Activated CD4-positive, alpha-beta T cell treated with anti-CD3 and anti-CD28 coated beads, Interleukin-2, amount 50 U/mL, for 4 hours (primary cell): ENCODE measurements around the gene C3orf18.

Experiments
- DNase-seq, 2 experiments: peaks; one replicate each; pipeline ENCODE4 v3.0.0-alpha.2; 2020

Gene C3orf18

GRCh38 chr3:50549226-50549625 is 18.3 kb downstream of the C3orf18 start:
- DNase-seq = no peak

GRCh38 chr3:50545781-50546180 is 21.8 kb downstream of the C3orf18 start:
- DNase-seq = no peak

GRCh38 chr3:50542177-50543034 is 25.1 kb downstream of the C3orf18 start:
- DNase-seq = peak; percentile 40 to 56

DNA sequence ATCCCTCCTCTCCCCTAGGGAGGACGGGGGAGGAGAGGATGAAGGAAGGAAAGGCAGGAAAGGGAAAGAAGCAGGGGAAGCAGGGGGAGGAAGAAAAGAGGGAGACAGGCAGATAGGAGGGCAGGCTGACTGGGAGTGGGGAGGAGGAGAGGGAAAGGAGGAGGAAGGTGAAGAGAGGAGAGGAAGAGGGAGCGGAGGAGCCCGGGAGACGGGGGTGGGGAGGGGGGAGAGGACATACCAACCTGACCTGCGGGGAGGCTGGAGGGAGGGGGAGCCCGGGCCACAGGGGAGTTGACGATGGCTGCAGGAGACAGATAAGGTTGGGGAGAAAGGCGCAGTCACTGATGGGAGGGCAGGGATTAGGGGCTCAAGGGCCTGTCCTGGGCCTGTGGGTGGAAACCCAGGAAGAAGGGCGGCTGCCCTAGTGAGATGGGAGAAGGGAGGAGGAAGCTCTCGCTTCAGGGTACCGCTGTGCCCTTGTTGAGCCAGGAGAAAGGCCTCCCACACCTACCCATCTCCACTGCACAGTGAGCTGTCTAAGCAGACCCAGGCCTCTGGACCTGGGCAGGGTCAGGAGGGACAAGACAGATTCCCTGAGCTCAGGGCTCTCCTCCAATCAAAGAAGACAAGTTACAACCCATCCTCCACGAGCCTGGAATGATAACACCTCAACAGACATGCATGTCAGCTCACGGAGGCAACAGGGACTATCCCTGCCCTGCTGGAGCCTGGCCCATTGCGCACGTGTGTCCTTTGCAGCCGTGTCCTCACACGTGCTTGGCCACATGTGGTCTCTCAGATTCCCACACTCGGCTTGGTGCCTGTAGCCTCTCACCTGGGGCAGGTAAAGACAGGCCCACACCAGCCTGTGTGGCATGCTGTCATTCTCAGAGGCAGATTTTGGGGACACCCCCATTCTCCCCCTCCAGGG is 27.9 kb downstream of the C3orf18 start:
- DNase-seq = no peak

GRCh38 chr3:50537421-50538129 is 30.0 kb downstream of the C3orf18 start:
- no peak for DNase-seq

DNA sequence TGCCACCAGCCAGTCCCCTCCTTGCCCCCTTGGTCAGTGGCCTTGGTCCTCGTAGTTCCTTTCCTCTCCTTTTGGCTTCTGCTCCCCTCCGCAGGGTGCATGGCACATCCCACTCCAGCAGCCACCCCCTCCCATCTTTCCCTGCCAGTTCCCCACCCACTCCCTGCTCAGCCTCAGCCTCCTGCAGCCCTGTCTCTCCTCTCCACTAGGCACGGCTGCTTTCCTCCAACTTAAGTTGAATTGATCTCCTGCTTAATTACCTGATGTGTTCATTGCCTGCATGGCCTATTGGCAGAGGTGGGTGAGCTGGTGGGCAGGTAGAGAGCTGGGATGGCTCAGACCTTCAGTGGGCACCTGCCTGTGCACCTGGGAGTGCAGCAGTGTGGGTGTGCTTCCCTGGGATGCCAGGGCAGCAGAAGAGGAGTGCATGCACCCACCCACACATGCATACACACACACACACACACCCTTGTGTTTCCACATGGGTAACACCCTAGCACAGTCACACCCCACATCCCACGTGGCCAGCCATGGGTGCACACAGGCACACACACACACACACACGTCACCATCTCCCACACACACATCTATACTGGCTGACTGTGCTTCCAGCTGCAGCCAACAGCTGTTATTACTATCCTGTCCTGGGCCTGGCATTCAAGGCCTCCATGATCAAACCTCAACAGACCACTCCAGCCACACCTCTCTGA is 30.9 kb downstream of the C3orf18 start:
- no peak for DNase-seq

- DNase-seq = no peak
These were observed 32.7 kb downstream of the C3orf18 start for GRCh38 chr3:50534681-50535330.

DNA sequence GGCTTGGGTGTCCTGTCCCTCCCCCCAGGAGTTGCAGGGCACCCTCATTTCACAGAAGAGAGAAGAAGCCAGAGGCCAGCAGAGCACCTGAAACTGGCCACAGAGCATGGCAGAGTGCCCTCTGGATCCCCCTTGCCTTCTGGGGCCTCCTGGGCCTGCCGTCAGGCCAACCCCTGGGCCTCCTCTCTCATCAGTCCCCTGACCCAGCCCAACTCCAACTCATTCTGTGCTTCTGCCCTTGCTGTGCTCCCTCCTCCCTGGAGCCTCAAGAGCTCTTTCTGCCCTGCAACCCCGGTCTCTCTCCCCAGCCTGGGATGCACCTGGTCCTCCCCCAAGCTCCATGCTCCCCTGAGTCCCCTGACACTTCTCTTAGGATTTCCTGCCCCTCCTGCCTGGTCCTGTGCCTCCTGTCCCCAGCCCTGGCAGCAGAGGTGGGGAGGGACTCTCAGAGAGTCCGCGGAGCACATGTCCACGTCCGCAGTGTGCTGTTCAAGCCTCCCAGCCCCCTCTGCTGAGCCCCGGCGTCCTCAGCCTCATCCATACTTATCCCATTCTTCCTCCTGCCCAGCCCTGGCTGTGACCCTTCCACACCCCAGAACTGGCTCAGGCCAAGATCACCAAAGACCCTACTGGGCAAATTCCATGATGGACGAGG is 33.6 kb downstream of the C3orf18 start:
- DNase-seq = no peak

DNA sequence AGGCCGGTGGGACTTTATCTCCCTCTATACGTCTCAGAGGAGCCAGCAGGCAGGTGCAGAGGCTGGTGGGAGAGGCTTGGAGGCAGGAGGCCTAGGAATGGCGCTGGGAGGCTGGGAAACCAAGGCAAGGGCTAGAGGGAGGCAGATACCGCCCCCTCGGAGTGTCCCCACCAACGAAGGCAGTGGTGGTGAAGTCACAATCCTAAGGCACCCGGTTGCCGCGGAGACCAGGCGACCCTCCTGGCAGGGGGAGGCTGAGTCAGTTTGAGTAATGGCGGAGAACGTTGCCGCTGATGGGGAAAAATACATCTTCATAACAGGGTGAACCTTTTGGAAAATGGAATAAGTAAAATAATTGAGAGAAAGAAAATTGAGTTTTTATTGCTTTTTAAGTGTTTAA is 34.2 kb downstream of the C3orf18 start:
- DNase-seq = no peak

GRCh38 chr3:50532062-50532705 is 35.4 kb downstream of the C3orf18 start:
- no peak for DNase-seq

GRCh38 chr3:50531201-50531600 is 36.3 kb downstream of the C3orf18 start:
- DNase-seq = no peak

DNA sequence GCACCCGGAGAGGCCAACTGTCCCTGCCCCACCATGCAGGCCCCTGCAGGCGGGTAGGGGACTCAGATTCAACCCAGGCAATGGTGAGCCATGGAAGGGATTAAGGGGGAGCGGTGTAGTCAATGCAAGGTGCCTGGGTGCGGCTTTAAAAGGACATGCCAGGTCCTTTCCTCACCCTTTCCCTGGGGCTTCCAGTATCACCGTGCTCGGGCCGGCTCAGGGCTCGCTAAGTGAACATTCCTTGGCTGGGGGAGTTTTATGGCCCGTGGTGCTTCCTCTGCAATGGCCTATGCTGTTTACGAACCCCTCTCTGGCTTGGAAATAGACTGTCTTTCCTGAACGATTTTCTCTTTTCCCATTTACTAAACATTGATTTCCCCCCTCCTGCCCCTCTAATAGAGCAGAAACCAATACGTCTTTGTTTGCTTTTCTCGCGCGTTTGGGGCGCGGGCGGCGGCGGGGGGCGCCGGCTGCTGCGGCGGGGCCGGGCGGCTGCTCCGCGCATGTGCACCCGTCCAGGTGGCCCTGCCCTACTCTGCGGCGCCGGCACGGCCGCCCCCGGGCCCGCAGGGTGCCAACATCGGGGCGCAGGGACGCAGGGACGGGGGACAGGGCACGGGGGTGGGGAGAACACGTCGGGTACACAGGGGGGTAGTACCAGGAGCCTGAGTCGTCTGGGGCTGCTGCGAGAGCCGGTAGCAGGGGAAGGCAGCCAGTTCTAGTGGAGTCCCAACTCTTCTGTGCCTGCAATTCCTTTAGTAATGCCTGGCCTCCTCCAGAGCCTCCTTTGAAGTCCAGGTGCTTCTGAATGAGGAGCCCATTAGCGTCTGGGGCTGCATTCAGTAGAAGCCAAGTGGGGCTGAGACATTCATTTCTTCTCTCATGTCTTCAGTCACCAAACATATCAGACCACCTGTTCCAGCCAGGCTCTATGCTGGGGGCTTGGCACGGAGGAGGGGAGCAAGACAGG is 37.3 kb downstream of the C3orf18 start:
- DNase-seq = no peak

GRCh38 chr3:50525987-50526386 is 41.6 kb downstream of the C3orf18 start:
- DNase-seq = peak; percentile 16 to 35

DNA sequence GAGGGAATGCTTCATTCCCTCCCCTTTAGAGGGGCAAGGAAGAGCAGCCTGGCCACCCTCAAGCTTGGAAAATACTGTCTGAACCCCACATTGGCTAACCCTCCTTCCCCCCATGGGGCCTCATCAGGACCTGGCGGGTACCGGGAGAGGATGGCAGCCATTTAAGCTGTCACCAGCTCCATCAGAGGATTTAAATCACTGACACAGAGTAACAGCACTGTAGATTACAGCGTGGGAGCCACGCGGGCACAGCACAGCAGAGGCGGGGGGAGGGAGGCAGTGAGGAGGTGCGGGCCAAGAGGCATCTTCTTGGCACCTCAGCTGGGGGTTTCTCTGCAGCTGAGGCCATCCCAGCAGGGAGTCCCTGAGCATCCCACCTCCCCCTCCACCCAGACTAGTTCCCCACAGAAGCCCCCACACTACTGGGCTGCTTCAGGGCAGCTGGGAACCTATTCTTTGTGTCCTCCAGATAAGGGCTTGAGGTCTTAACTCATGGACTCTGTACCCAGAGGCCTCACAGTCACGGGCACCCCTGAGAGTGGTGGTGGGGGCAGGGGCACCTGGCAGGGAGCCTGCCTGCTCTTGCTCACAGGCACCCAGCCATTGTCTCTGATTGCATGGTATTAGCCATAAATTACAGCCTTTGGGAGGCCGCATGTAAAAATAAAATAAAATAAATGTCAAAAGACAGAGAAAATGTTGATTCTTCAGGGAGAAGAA is 42.2 kb downstream of the C3orf18 start:
- DNase-seq = no peak

DNA sequence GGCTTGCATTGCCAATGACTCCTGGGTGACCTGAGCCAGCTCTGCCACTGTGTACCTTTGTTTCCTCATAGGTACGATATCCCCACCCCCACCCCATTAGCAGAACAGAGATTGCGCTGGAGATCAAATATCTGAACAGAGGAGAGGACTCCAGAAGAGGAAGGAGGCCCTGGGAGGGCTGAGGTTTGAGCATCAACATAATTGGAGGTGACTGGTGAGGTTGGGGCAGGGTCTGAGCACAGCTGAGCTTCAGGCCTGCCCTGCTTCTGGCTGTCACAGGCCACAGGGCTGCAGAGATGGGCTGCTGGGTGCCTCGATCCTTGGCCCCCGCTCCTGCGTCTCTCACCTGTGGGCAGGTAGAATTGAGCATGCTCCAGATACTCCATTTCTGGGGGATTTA is 42.8 kb downstream of the C3orf18 start:
- DNase-seq = no peak

DNA sequence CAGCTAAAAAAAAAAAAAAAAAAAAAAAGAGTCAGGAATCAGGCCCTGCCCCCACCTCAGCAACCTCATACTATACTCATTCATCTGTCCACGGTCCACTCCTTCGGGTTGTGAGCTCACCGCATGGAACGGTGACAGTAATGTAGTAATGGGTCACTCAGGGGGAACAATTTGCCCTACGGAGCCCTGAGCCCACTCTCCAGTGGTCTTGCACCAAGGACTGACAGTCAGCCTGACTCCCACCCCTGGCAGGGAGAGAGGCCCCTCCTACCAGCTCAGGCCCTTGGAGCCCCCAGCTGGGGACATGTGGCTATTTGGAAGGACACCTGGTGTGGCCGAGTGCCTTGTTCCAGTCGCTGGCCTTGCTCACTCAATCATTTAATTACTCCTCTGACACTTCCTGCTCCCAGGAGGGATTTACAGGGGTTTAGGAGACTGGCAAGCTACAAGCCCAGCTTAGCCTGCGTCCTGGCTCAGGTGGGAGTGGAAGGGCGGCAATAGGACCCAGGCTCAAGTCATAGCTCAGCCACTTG is 44.2 kb downstream of the C3orf18 start:
- DNase-seq = no peak

DNA sequence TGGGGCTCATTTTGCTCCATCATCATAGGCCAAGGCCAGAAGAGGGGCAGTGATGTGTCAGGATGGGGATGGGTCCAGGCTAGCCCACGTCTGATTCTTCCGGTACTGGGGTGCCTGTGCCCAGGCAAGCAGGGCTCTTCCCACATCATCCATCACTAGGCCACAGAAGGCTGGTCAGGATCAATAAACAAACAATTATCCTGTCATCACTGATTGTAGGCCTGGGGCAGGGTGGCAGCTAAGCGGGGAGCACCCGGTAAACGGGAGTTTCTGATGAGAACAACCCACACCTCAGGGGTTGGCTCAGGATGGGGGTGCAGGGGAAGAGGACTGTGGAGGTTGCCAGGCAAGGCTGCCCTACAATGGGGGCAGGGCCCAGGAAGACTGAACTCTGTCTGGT is 46.0 kb downstream of the C3orf18 start:
- no peak for DNase-seq

GRCh38 chr3:50520849-50521248 is 46.7 kb downstream of the C3orf18 start:
- DNase-seq = no peak
